Natural killer cell (primary cell): ENCODE measurements around the gene PGRMC2. TPM values are rescaled to one million over a fixed set of nuclear protein-coding genes. Genes with fewer than 3 reads are reported as not detected.

Source experiments
- ATAC-seq, 3 donors: fragments of 150-1000 bp in 2 of 3; fragments of 200-7000 bp in 1 of 3; cut with Tn5 transposase; 1 replicate in 1 of 3; 2 replicates in 2 of 3; pipeline ENCODE4 v1.10.0; 2021; ENCODE audit warnings: mild to moderate bottlenecking in 2 of 3, moderate library complexity in 2 of 3
- DNase-seq, 2 donors: peaks; one replicate each; pipeline versions ENCODE4 v3.0.0 to v3.0.0-alpha.2; 2013 to 2021; ENCODE audit warnings: mixed read lengths in 1 of 2
- H3K27ac ChIP-seq: one replicate; pipeline ENCODE4 v1.5.1; 2013; ENCODE audit warnings: mild to moderate bottlenecking, low read length
- H3K27me3 ChIP-seq: one replicate; pipeline ENCODE4 v1.6.1; 2013; ENCODE audit warnings: low read length; ENCODE audit not compliant: control insufficient read depth, insufficient read depth
- H3K36me3 ChIP-seq: one replicate; pipeline ENCODE4 v1.6.1; 2013; ENCODE audit warnings: low read length; ENCODE audit not compliant: control insufficient read depth, insufficient read depth
- H3K4me1 ChIP-seq: one replicate; pipeline ENCODE4 v1.6.1; 2013; ENCODE audit warnings: low read length; ENCODE audit not compliant: control insufficient read depth, insufficient read depth
- H3K4me3 ChIP-seq: one replicate; pipeline ENCODE4 v1.5.1; 2013; ENCODE audit warnings: low read length
- H3K9me3 ChIP-seq: one replicate; pipeline ENCODE4 v1.6.1; 2013; ENCODE audit warnings: low read length; ENCODE audit not compliant: control insufficient read depth, insufficient read depth
- H3K27ac Mint-ChIP-seq, 2 donors: one replicate each; pipeline ENCODE4 v1.8.0; 2022; ENCODE audit warnings: mild to moderate bottlenecking in 2 of 2, mixed read lengths in 2 of 2, moderate library complexity in 1 of 2
- H3K27me3 Mint-ChIP-seq, 2 donors: one replicate each; pipeline ENCODE4 v1.8.0; 2022; ENCODE audit warnings: low read depth in 2 of 2, mixed read lengths in 2 of 2
- H3K36me3 Mint-ChIP-seq: one replicate; pipeline ENCODE4 v1.8.0; 2022; ENCODE audit warnings: mixed read lengths
- H3K4me1 Mint-ChIP-seq, 2 donors: one replicate each; pipeline ENCODE4 v1.8.0; 2022; ENCODE audit warnings: mixed read lengths in 2 of 2
- H3K4me3 Mint-ChIP-seq: one replicate; pipeline ENCODE4 v1.8.0; 2022; ENCODE audit warnings: mild to moderate bottlenecking, moderate library complexity, mixed read lengths
- H3K9me3 Mint-ChIP-seq, 2 donors: one replicate each; pipeline ENCODE4 v1.8.0; 2022; ENCODE audit warnings: mixed read lengths in 2 of 2
- CTCF ChIP-seq: fragments of 200-600 bp; IDR thresholded peaks from one replicate; pipeline ENCODE4 v1.8.0; 2022; ENCODE audit warnings: antibody characterized with exemption
- WGBS: methylation state at CpG from one replicate; pipeline ENCODE4 v1.1.7; 2013; ENCODE audit warnings: missing lambda C conversion rate; ENCODE audit not compliant: insufficient coverage; 5-methylcytosine and 5-hydroxymethylcytosine counted together
- intact Hi-C: fragments of 100-400 bp; cut with micrococcal nuclease; formaldehyde crosslinking; loops from one replicate; pipeline ENCODE4 v1.14.2; 2022
- total RNA-seq, 4 donors: library from RNA; stranded (reverse); fragments of 120-200 nt in 1 of 4; gene quantifications; one replicate each; pipeline versions ENCODE4 v1.2.3 to v1.2.4, GENCODE V29; 2013 to 2022

The PGRMC2 gene
- total RNA-seq, 3 donors from 2014 or later (not counting 1 experiment from before 2014, with no cell fraction given), result 42.0 to 58.6 (median 53.2) TPM

- H3K4me3 ChIP-seq, result no peak overlapping the region
- intact Hi-C loops, result no loop called here
- no peaks in the 10 kb centered on the region for H3K4me1 ChIP-seq
- no peak for TF ChIP-seq CTCF
- H3K9me3 Mint-ChIP-seq, result no peaks in the 10 kb centered on the region
- H3K27me3 Mint-ChIP-seq, result no peaks in the 10 kb centered on the region
- no peak overlapping the region for H3K27ac ChIP-seq
- no peak overlapping the region for H3K27ac Mint-ChIP-seq
- no peaks in the 10 kb centered on the region for H3K36me3 Mint-ChIP-seq
- H3K4me1 Mint-ChIP-seq, result no peaks in the 10 kb centered on the region
- no peaks in the 10 kb centered on the region for H3K9me3 ChIP-seq
- no peaks in the 10 kb centered on the region for H3K36me3 ChIP-seq
- no peaks in the 10 kb centered on the region for H3K27me3 ChIP-seq
- DNase-seq (no peak), ATAC-seq (no peak)
- no peak overlapping the region for H3K4me3 Mint-ChIP-seq
Measured at GRCh38 chr4:128309585-128309984, 22.0 kb upstream of the PGRMC2 start.

- Histone ChIP-seq H3K4me1 (no peaks in the 10 kb centered on the region), H3K27me3 (no peaks in the 10 kb centered on the region), H3K36me3 (no peaks in the 10 kb centered on the region), H3K4me3 (no peak overlapping the region), H3K27ac (no peak overlapping the region), H3K9me3 (no peaks in the 10 kb centered on the region)
- H3K4me1 Mint-ChIP-seq, result no peaks in the 10 kb centered on the region
- H3K27ac Mint-ChIP-seq, result no peak overlapping the region
- no peaks in the 10 kb centered on the region for H3K27me3 Mint-ChIP-seq
- H3K36me3 Mint-ChIP-seq, result no peaks in the 10 kb centered on the region
- DNase-seq (no peak), ATAC-seq (no peak)
- intact Hi-C loops, result no loop called here
- H3K9me3 Mint-ChIP-seq, result no peaks in the 10 kb centered on the region
- 92% methylated on average over 1 of the region's 2 CpGs for WGBS
- no peak for TF ChIP-seq CTCF
- no peak overlapping the region for H3K4me3 Mint-ChIP-seq
Measured at GRCh38 chr4:128308986-128309385, 21.4 kb upstream of the PGRMC2 start.

DNA sequence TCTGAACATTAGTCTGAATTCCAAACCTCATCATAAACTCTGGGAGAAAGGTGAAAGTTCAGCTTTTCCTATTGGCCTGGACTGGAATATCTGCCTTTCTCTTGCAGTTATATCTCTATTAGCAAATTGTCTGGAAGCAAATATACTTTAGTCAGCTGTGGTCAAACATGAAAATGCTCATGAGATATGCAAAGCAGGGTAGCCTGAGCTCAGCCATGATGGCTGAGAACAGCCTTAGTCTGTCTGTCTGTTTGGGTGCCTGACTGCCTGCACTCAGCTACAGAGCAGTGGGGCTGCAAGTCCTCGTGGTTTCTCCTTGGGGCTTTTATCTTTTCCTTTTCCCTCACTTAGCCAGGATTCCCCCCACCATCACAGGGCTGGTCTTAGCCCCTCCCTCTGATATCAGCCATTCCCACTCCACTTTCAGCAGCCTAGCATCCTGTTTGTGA, 19.5 kb upstream of the PGRMC2 start:
- DNase-seq, result no peak
- Histone ChIP-seq H3K4me1 (no peaks in the 10 kb centered on the region), H3K27ac (no peak overlapping the region), H3K4me3 (no peak overlapping the region), H3K27me3 (no peaks in the 10 kb centered on the region), H3K9me3 (no peaks in the 10 kb centered on the region), H3K36me3 (no peaks in the 10 kb centered on the region)
- no peak overlapping the region for H3K4me3 Mint-ChIP-seq
- H3K4me1 Mint-ChIP-seq, result no peaks in the 10 kb centered on the region
- WGBS, result 55% methylated on average over 1 of the region's 1 CpG
- H3K27ac Mint-ChIP-seq, result no peak overlapping the region
- no peaks in the 10 kb centered on the region for H3K27me3 Mint-ChIP-seq
- H3K36me3 Mint-ChIP-seq, result no peaks in the 10 kb centered on the region
- no peak for ATAC-seq
- TF ChIP-seq CTCF, result no peak
- intact Hi-C loops, result no loop called here
- H3K9me3 Mint-ChIP-seq, result no peaks in the 10 kb centered on the region

DNA sequence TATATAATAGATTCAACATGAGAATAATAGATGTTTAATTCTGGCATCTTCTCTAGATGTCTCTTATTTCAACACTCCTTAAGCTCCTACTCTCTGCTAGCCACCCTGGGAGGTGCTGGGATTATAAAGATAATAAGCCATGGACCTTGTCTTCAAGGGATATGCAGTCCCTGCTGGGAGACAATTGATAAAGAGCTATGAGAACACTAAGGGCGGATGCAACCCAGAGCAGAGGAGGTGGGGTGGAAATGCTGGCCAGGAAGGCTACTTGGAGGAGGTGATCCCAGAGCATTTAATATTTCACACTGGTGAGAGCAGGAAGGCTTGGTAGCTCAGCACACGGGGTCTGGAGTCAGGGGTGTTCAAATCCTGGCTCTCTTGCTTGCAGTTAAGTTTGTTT, 18.3 kb upstream of the PGRMC2 start:
- DNase-seq (no peak), ATAC-seq (no peak)
- 91% methylated on average over 2 of the region's 2 CpGs for WGBS
- intact Hi-C loops, result no loop called here
- Mint-ChIP-seq H3K4me1 (no peaks in the 10 kb centered on the region), H3K4me3 (no peak overlapping the region), H3K36me3 (no peaks in the 10 kb centered on the region), H3K27ac (no peak overlapping the region), H3K9me3 (no peaks in the 10 kb centered on the region), H3K27me3 (no peaks in the 10 kb centered on the region)
- no peak for TF ChIP-seq CTCF
- Histone ChIP-seq H3K9me3 (no peaks in the 10 kb centered on the region), H3K36me3 (no peaks in the 10 kb centered on the region), H3K27ac (no peak overlapping the region), H3K27me3 (no peaks in the 10 kb centered on the region), H3K4me3 (no peak overlapping the region), H3K4me1 (no peaks in the 10 kb centered on the region)
